ENCODE measurements around the gene AGBL3. TPM values are rescaled to one million over a fixed set of nuclear protein-coding genes. Genes with fewer than 3 reads are reported as not detected.

AGBL3 gene
- total RNA-seq, 1 donor from 2014 or later, result 1.5 TPM

- no peak overlapping the region for H3K4me3 Mint-ChIP-seq
- intact Hi-C loops (cut with micrococcal nuclease), result no loop called here
Observed at GRCh38 chr7:135181261-135181928, 195.1 kb downstream of the AGBL3 start.

GRCh38 chr7:135181929-135182678 is 195.8 kb downstream of the AGBL3 start:
- Mint-ChIP-seq H3K9me3 (peaks cover 36% of the 10 kb centered on the region), H3K27me3 (ENCODE audit: insufficient read depth) (no peaks in the 10 kb centered on the region), H3K4me3 (no peak overlapping the region), H3K27ac (no peak overlapping the region), H3K36me3 (ENCODE audit: low read depth) (peaks cover 51% of the 10 kb centered on the region), H3K4me1 (ENCODE audit: low read depth) (no peaks in the 10 kb centered on the region)
- intact Hi-C loops (cut with micrococcal nuclease), result no loop called here
- no peak for DNase-seq (ENCODE audit: low spot score)

More at GRCh38 chr7:135181261-135181928, 195.1 kb downstream of the AGBL3 start:
- DNase-seq (ENCODE audit: low spot score), result no peak
- Mint-ChIP-seq H3K27ac (no peak overlapping the region), H3K27me3 (ENCODE audit: insufficient read depth) (no peaks in the 10 kb centered on the region), H3K4me1 (ENCODE audit: low read depth) (no peaks in the 10 kb centered on the region), H3K36me3 (ENCODE audit: low read depth) (peaks cover 47% of the 10 kb centered on the region), H3K9me3 (peaks cover 36% of the 10 kb centered on the region)

DNA sequence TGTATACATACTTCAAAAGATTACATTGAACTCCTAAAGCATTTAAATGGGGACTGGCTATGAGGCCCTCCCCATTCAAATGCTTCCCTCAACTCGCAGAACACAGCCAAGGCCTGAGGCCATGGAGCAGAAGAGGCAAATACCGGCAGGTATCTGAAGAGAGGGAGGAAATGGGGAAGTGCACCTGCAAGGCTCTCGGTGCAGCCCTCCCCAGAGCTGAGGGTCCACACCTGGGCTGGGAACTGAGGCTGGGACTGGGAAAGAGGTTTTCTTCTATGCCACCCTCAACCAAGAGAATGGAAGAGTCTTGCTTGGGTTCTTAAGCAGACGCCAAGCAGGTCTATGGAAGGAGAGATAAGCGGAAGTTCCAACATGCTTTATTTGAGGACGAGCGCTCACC is 197.2 kb downstream of the AGBL3 start:
- intact Hi-C loops (cut with micrococcal nuclease), result no loop called here
- no peak overlapping the region for H3K27ac Mint-ChIP-seq
- no peak for DNase-seq (ENCODE audit: low spot score)
- no peaks in the 10 kb centered on the region for H3K27me3 Mint-ChIP-seq (ENCODE audit: insufficient read depth)
- H3K36me3 Mint-ChIP-seq (ENCODE audit: low read depth), result peaks cover 57% of the 10 kb centered on the region
- peaks cover 36% of the 10 kb centered on the region for H3K9me3 Mint-ChIP-seq
- H3K4me3 Mint-ChIP-seq, result no peak overlapping the region
- H3K4me1 Mint-ChIP-seq (ENCODE audit: low read depth), result no peaks in the 10 kb centered on the region

- H3K36me3 Mint-ChIP-seq (ENCODE audit: low read depth), result peaks cover 58% of the 10 kb centered on the region
- no peak for DNase-seq (ENCODE audit: low spot score)
- H3K27ac Mint-ChIP-seq, result no peak overlapping the region
- H3K4me3 Mint-ChIP-seq, result no peak overlapping the region
- no peaks in the 10 kb centered on the region for H3K4me1 Mint-ChIP-seq (ENCODE audit: low read depth)
- intact Hi-C loops (cut with micrococcal nuclease), result no loop called here
- H3K27me3 Mint-ChIP-seq (ENCODE audit: insufficient read depth), result no peaks in the 10 kb centered on the region
- H3K9me3 Mint-ChIP-seq, result peaks cover 31% of the 10 kb centered on the region
Observed at GRCh38 chr7:135184254-135184841, 198.0 kb downstream of the AGBL3 start.

Other genes with a start within 250 kb of the AGBL3 start
- 2.3 and 3.3 TPM in 2 replicates for gene CALD1, start 206.9 kb upstream of the AGBL3 start, total RNA-seq
- gene TMEM140, start 161.6 kb downstream of the AGBL3 start, total RNA-seq, result 2.9 and 4.5 TPM in 2 replicates
- 58.8 and 58.9 TPM in 2 replicates for gene CYREN, start 184.2 kb downstream of the AGBL3 start, total RNA-seq
- 34.6 and 35.4 TPM in 2 replicates for gene WDR91, start 225.0 kb downstream of the AGBL3 start, total RNA-seq
- gene STRA8, start 247.3 kb downstream of the AGBL3 start, total RNA-seq, result not detected in 2 replicates